HG03175 (cell line): ENCODE data around the gene DNTT.

Experiments
- ATAC-seq: cut with Tn5 transposase; IDR thresholded peaks from one replicate; pipeline ENCODE4 v1.9.1; 2021; ENCODE audit warnings: mild to moderate bottlenecking, moderate library complexity; ENCODE audit not compliant: unreplicated experiment

Gene DNTT

GRCh38 chr10:96275685-96276418, 28.4 kb upstream of the DNTT start:
- ATAC-seq, result no peak

GRCh38 chr10:96276426-96276825, 27.8 kb upstream of the DNTT start:
- no peak for ATAC-seq

- no peak for ATAC-seq
Measured at GRCh38 chr10:96276831-96277230, 27.4 kb upstream of the DNTT start.

- no peak for ATAC-seq
Measured at GRCh38 chr10:96279191-96279641, 25.0 kb upstream of the DNTT start.

- ATAC-seq, result no peak
Measured at GRCh38 chr10:96280859-96281258, 23.4 kb upstream of the DNTT start.

GRCh38 chr10:96281444-96282029, 22.7 kb upstream of the DNTT start:
- no peak for ATAC-seq

- ATAC-seq, result no peak
Measured at GRCh38 chr10:96283351-96283750, 20.9 kb upstream of the DNTT start.

GRCh38 chr10:96283756-96284155, 20.5 kb upstream of the DNTT start:
- ATAC-seq, result no peak

GRCh38 chr10:96285331-96285752, 18.9 kb upstream of the DNTT start:
- no peak for ATAC-seq

GRCh38 chr10:96287392-96288105, 16.7 kb upstream of the DNTT start:
- peak; percentile 78 for ATAC-seq

GRCh38 chr10:96288151-96288621, 16.0 kb upstream of the DNTT start:
- ATAC-seq, result peak; percentile 51

GRCh38 chr10:96289218-96289910, 14.9 kb upstream of the DNTT start:
- no peak for ATAC-seq

- no peak for ATAC-seq
Measured at GRCh38 chr10:96290368-96291133, 13.7 kb upstream of the DNTT start.

GRCh38 chr10:96292971-96293920, 11.0 kb upstream of the DNTT start:
- peak; percentile 75 for ATAC-seq

GRCh38 chr10:96295475-96295874, 8.8 kb upstream of the DNTT start:
- ATAC-seq, result no peak

- ATAC-seq, result no peak
Measured at GRCh38 chr10:96297486-96297885, 6.7 kb upstream of the DNTT start.

GRCh38 chr10:96298362-96298761, 5.9 kb upstream of the DNTT start:
- no peak for ATAC-seq

GRCh38 chr10:96299383-96299782, 4.9 kb upstream of the DNTT start:
- no peak for ATAC-seq

GRCh38 chr10:96301616-96302015, 2.6 kb upstream of the DNTT start:
- ATAC-seq, result no peak
